Midbrain (tissue), 1 donor: ENCODE results near the gene CLASRP.

ENCODE experiments used
- DNase-seq: peaks from one replicate; lab custom pipeline; 2025; lab: John Stamatoyannopoulos, UW

The CLASRP gene

DNA sequence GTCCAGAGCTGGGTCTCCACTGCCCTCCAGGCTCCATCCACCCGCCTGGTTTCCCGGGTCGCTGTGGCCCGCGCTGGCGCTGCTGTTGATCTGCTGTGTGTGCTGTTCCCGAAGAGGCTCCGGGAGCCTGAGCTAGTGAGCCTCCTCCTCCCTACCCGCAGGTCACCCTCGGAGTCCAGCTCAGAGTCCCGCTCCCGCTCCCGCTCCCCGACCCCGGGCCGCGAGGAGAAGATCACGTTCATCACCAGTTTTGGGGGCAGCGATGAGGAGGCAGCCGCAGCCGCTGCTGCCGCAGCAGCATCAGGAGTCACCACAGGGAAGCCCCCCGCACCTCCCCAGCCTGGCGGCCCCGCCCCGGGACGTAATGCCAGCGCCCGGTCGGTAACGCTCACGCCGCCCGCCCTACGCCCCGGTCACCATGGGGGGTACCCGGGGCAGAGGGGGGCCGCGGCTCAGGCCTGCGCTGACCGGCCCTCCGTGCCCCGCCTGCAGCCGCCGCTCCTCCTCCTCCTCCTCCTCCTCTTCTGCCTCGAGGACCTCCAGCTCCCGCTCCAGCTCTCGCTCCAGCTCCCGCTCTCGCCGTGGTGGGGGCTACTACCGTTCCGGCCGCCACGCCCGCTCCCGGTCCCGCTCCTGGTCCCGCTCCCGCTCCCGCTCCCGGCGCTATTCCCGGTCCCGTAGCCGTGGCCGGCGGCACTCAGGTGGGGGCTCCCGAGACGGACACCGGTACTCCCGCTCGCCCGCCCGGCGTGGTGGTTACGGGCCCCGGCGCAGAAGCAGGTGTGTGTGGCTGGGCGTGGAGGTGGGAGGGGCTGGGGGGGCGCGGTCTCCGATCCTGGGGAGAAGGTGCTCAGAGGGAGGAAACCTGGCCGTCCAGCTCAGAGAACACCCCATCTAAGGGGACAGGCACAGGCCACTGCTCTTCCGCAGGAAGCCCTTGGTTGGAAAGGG, 25.3 kb downstream of the CLASRP start:
- DNase-seq: no peak

DNA sequence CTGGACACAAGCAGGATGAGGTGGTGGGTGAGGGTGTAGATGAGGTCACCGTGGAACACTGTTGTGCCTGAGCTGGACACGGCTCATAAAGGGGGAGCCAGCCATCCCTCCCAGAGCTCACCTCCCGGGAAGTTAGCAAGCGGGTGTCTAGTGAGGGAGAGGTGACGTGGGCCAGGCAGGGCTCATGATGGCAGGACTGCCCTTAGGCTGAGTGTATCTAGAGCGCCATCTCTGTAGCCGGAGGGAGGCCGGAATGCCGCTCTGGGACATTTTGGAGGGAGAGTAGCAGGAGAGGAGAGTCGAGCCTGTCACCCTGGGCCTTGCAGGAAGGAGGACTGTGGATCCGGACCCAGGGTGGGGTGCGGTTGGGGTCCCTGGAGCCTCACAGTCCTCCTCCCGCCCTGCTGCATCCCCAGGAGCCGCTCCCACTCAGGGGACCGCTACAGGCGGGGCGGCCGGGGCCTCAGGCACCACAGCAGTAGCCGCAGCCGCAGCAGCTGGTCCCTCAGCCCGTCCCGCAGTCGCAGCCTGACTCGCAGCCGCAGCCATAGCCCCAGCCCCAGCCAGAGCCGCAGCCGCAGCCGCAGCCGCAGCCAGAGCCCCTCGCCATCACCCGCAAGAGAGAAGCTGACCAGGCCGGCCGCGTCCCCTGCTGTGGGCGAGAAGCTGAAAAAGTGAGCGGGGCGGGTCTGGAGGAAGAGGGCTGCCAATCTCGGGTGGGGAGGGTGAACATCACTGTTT, 28.2 kb downstream of the CLASRP start:
- no peak for DNase-seq

DNA sequence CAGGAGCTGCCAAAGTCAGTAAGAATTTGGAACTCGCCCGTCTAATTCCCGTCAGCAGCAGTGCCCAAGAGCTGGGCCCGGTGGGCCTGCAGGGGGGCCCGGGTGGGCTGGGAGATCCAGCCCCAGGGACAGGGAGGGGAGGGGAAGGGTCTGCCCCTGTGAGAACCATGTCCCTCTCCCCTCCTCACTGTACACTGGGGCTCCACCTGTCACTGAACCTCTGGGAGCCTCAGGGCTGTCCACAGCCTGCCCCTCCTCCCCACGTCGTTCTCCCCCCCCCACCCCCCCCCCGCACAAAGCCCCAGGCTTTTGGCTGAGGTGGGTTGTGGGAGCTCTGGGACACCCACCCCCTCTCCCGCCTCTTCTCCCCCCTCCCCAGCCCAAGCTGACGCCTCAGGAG, 29.2 kb downstream of the CLASRP start:
- no peak for DNase-seq

- DNase-seq: no peak
Observed at GRCh38 chr19:45069056-45069455, 30.2 kb downstream of the CLASRP start.

DNA sequence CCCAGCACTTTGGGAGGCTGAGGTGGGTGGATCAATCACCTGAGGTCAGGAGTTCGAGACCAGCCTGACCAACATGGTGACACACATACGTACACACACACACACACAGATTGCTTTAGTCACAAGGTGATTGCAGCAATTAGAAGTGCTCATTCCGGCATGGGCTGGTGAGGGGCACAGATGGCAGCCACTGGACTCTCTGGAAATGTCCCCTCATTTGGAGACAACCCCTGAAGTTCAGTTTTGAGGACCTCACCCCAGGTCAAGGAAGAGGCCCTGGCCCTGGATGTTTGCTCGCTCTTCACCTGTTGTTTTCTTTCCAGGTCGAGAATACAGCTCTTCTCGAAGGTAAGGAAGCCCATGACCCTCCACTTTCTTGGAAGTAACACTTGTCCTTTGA, 31.4 kb downstream of the CLASRP start:
- no peak for DNase-seq

DNA sequence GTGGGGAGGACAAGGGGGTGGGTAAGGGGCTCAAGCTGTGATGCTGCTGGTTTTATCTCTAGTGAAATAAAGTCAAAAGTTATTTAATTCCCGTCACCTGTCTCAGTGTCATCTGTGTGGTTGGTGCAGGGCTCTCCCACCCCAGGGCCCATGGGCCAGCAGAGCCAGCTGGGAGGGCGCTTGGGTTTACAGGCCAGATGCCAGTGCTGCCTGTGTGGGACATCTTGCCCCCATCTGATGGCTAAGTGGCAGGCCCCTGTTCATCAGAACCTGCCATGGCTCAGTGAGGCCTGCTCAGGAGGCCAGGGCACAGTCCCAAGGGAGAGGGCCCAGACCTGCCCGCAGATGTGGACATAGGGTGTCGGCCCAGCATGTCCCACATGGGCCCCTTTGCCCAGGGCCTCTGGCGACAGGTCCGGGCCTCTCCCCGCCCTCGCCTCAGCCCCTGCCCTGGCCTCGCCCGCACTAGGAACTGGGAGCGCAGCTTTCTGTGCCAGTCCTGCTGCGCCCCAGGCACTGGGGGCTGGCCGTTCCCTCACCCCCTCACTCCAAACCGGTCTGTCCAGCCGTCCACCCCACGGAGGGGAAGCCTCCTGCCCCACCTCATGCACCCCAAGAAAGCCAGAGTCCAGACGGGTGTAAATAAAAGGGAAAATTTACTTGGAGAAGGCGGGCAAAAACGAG, 32.2 kb downstream of the CLASRP start:
- DNase-seq: no peak

DNA sequence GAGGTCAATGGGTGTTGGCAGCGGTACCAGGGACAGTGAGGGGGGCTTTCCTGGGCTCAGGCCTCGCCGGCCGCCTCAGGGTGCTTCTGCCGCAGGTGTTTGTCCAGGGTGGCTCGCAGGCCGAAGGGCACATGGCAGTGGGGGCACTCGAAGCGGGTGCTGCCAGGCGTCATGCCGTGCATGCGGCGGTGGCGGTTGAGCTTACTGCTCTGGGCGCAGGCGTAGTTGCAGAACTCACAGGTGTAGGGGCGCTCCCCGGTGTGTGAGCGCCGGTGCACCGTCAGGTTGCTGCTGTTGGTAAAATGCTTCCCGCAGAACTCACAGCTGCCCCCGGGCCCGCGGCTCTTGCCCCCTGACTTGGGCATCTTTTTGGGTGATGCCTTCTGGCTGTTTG, 32.7 kb downstream of the CLASRP start:
- no peak for DNase-seq

- DNase-seq: no peak
Observed at GRCh38 chr19:45071969-45072790, 33.3 kb downstream of the CLASRP start.

DNA sequence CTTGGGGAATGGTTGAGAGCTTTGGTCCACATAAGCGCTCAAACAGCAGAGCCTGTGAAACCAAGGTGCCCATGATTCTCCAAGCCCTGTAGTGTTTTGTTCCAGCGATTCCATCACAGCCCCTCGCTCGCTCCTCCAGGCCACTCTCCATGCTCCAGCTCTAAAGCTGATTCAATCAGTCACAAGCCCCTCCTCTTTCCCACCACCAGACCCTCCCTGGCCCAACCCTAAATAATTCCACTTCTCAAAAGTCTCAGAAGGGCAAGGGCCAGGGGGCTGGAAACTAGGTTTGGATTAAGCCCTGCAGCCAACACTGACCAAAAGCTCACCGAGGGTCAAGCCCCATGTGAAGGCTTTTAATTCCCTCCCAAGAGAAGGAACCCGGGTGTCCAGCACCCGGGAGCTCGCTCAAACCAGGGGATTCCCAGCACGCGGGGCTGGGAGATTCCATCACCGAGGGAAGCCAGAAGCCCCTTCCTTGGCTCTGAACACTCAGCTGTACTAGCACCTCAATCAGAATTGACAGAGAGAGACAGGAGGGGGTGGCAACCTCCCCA, 36.0 kb downstream of the CLASRP start:
- no peak for DNase-seq

DNA sequence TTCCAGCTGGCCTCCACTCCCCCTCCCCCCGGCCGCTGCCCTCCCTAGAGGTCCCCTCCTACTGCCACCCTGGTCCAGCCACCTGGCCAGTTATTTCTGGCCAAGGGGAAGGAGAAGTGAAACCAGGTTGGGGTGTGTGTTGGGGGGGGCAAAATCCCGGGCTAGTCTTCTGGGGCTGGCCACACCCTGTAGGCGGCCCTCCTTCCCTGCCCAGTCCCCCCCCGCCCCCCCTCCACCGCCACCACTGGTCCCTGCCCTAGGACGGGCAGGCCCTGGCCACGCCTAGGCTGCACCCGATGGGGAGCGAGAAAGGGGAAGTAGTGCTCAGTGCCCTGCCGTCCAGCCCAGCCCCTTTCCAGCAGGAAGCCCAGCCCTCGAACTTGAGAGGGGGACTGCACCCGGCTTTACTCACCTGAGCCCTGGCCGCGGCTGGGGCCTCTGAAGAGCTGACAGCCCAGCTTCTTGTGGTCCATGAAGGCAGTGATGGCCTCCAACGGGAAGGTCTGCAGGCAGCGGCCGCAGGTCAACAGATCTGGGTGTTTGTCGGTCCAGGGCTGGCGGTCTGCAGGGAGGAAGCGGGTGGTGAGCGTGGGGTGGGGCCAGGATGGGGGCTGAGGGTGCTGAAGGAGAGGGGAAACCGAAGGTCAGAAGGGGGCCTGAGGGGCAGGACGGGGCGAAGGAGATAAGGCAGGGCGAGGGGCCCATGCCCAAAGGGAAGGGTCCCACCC, 36.6 kb downstream of the CLASRP start:
- peak; percentile 36 for DNase-seq

DNA sequence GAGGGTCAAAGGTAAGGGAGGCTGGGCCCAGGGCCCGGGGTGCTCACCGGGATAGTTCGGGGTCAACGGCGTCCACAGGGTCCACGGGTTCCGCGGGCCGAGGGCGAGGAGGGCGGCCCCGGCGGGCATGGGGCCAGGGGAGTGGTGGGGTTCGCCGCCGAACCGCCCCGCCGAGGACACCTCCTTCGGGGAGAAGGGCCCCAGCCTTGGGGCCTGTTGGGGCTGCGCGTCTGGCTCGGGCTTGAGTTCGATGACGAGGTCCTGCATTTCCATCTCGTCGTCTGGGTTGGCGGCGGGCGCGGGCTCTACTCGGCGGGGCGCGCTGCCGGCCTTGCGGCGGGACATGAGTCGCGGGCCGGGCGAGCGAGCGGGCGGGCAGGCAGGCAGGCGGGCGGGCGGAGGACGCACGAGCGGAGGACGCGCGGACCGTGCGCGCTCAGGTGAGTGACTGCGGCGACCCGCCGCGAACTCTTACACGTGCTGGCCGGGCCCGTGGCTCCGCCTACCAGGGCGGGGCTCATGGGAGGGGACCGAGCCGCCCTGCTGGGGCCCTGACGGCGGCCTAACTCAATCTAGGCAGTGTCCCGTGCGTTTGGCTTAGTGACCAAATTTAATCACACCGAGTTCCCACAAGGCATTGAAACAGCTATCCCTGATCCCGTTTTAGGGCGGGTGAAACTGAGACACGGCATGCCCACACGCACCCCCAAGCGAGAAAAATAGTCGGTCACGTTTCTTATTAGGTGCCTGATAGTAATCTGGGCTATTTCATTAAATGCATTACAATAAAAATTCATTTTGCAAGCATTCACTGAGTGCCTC, 37.4 kb downstream of the CLASRP start, which contains the start of gene ZNF296:
ZNF296 (minus strand) TSS at position 450 of the 822 bp plus-strand sequence; CDS start at position 345, 105 bp downstream.
- DNase-seq: no peak

- DNase-seq: no peak
Observed at GRCh38 chr19:45076851-45077730, 38.2 kb downstream of the CLASRP start.

DNA sequence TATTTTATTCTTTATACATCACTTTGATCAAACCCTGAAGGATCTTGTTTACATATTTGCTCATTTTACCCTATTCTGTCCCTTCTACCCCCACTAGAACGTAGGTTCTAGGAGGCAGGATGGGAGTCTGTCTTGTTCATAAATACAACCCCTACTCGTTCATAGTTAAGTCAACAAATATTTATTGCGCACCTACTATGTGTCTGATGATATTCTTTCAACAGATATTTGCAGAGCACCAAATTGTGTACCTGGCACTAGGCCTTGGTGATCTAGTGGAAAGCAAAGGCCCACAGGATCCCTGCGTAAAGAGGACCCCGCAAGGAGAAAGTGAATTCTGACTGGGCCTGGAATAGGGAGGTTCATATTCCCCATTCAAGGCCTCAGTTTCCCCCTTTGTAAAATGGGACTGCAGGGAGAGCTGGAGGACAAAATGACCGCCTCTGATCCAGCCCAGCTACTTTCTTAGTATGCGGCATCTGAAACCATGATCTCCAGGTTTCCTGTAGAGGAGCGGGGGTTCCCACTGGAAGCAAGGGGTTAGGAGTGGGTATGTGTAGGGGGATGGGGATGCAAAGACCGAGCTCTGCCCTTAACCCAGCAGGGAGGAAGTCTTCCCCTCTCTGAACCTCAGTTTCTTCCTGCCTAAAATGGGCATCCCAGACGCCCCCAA, 39.7 kb downstream of the CLASRP start:
- no peak for DNase-seq

DNA sequence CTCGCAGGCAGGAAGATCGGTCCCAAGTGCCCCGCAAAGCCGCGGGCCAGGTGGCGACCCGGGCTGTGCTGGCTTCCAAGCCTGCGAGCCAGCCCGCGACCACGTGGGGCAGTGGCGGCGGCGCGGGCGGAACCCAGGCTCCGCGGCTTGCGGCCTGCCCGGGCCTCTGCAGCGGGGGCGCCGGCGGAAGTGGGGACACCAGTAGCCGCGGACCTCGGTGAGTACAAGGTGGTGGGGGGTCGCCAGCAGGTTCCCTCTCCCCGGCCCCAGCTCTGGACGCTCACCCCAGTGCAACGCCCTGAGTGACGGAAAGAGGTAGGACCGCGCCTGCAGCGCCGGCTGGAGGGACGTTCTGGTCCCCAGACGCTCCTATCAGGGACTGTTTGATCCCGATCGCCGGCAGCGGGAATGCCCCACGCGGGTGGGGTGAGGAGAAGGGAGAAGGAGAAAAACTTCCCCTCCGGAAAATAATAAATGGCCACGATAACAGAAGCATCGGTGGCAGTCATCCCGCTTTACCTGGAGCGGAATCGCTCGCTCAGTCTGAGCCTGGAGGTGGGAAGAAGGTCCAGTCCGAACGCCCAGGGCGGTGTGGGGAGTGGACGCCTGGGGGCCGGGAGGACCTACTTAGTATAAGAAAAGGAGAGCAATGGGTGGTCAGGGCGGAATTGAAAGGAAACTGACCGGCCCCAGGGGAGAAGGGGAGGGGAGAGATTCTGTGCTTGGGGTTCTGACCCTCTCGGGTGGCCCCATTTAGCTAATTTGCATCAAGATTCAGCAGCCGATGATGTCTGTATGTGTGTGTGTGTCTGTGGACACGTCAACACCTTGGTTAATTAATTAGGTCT, 40.4 kb downstream of the CLASRP start, which contains the start of gene GEMIN7:
GEMIN7 (plus strand) TSS at position 198 of the 848 bp plus-strand sequence. CDS start 10,855 bp downstream, outside the sequence.
- DNase-seq: peak; percentile 58

- DNase-seq: no peak
Observed at GRCh38 chr19:45079911-45080370, 41.1 kb downstream of the CLASRP start.

GRCh38 chr19:45082170-45082569, 43.3 kb downstream of the CLASRP start:
- no peak for DNase-seq

- DNase-seq: no peak
Observed at GRCh38 chr19:45086480-45086879, 47.6 kb downstream of the CLASRP start.
